Prostate gland (tissue), 2 donors: ENCODE results near the gene RNH1. TPM values are rescaled to one million over a fixed set of nuclear protein-coding genes. Genes with fewer than 3 reads are reported as not detected.
A peak's percentile ranks its signal among the peaks of the same experiment; 100 is the strongest.

Experiments used
- DNase-seq: peaks from one replicate; pipeline ENCODE4 v3.0.0-alpha.2; 2019; ENCODE audit warnings: low spot score
- H3K27ac ChIP-seq, 2 donors: fragments of 200-600 bp; sonication (generic); 2 replicates each; pipeline ENCODE4 v1.5.1; 2017 to 2019
- H3K27me3 ChIP-seq: fragments of 200-600 bp; sonication (generic); replicated peaks from 2 replicates; pipeline ENCODE4 v1.5.1; 2019; ENCODE audit not compliant: insufficient read depth
- H3K36me3 ChIP-seq, 2 donors: fragments of 200-600 bp; sonication (generic); 1 replicate in 1 of 2; 2 replicates in 1 of 2; pipeline versions ENCODE4 v1.5.1 to v1.8.1; 2017 to 2019
- H3K4me1 ChIP-seq: fragments of 200-600 bp; sonication (generic); replicated peaks from 2 replicates; pipeline ENCODE4 v1.5.1; 2019
- H3K4me3 ChIP-seq, 2 donors: fragments of 200-600 bp; sonication (generic); 2 replicates each; pipeline ENCODE4 v1.5.1; 2017 to 2019
- H3K9me3 ChIP-seq: fragments of 200-600 bp; sonication (generic); 2 replicates; pipeline ENCODE4 v1.5.1; 2017
- CTCF ChIP-seq, 4 experiments: fragments of 200-600 bp in 2 of 4; fragments of 450-650 bp in 2 of 4; sonication (generic) in 2 of 4; IDR thresholded peaks; 1 replicate in 3 of 4; 2 replicates in 1 of 4; pipeline ENCODE4 v1.5.1; 2016 to 2019; ENCODE audit warnings: antibody characterized with exemption in 4 of 4, mild to moderate bottlenecking in 2 of 4, moderate library complexity in 2 of 4
- POLR2A ChIP-seq: fragments of 450-650 bp; IDR thresholded peaks from one replicate; pipeline ENCODE4 v1.6.1; 2016; ENCODE audit warnings: antibody characterized with exemption, mild to moderate bottlenecking
- POLR2AphosphoS5 ChIP-seq: sonication (generic); formaldehyde crosslinking; IDR thresholded peaks from one replicate; pipeline ENCODE4 v1.6.1; 2017; ENCODE audit warnings: antibody characterized with exemption
- WGBS: methylation state at CpG from one replicate; pipeline ENCODE4 v1.1.5; 2018; 5-methylcytosine and 5-hydroxymethylcytosine counted together
- intact Hi-C: fragments of 100-400 bp; cut with DNase I; formaldehyde crosslinking; loops from one replicate; pipeline ENCODE4 v1.14.2; 2022
- total RNA-seq, 2 donors: library from RNA; depleted of rRNA; stranded (reverse); fragments of >200 nt; gene quantifications; one replicate each; pipeline ENCODE4 v1.1.0, GENCODE V29; 2016

RNH1 gene
- total RNA-seq, 2 donors from 2014 or later = 221 to 272 TPM

GRCh38 chr11:449889-450808, 56.9 kb downstream of the RNH1 start, which contains the start of gene PTDSS2:
TSS of gene PTDSS2 (plus strand) at chr11:450279. CDS start at chr11:450456, 177 bp downstream.
- TF ChIP-seq POLR2AphosphoS5 (peak; percentile 97), POLR2A (peak; percentile 85), CTCF (IDR thresholded peaks at IDR 0.05) (peak in 2 of 4 experiments; percentile 14 to 34)
- no peaks in the 10 kb centered on the region for H3K36me3 ChIP-seq
- peaks cover 6% of the 10 kb centered on the region for H3K4me1 ChIP-seq
- 0% methylated on average over 50 of the region's 108 CpGs for WGBS
- H3K4me3 ChIP-seq = peak within 1 kb of the TSS; percentile 95 to 96
- intact Hi-C loops = loop anchor here (5.0 kb wide), 4 partner anchors 43 to 243 kb away; partner anchors contain the start of genes BET1L, IFITM2 and RIC8A
- no peaks in the 10 kb centered on the region for H3K9me3 ChIP-seq
- DNase-seq = peak; percentile 95
- peak within 1 kb of the TSS; percentile 73 to 94 for H3K27ac ChIP-seq
- H3K27me3 ChIP-seq = no peaks in the 10 kb centered on the region

GRCh38 chr11:447923-448731, 58.9 kb downstream of the RNH1 start:
- Histone ChIP-seq H3K4me1 (peaks cover 6% of the 10 kb centered on the region), H3K27me3 (no peaks in the 10 kb centered on the region), H3K4me3 (peak overlapping the region; percentile 42 to 60), H3K27ac (peak overlapping the region; percentile 90 to 94), H3K9me3 (no peaks in the 10 kb centered on the region), H3K36me3 (no peaks in the 10 kb centered on the region)
- WGBS = 3% methylated on average over 49 of the region's 55 CpGs
- TF ChIP-seq POLR2A (peak; percentile 85), CTCF (IDR thresholded peaks at IDR 0.05) (peak; percentile 94 to 97 (median 96)), POLR2AphosphoS5 (peak; percentile 90)
- intact Hi-C loops = loop anchor here (5.0 kb wide), 2 partner anchors 41 to 241 kb away; partner anchors contain the start of genes BET1L and RIC8A
- peak; percentile 93 for DNase-seq

GRCh38 chr11:446891-447290, 60.2 kb downstream of the RNH1 start:
- intact Hi-C loops = loop anchor here (5.0 kb wide), 2 partner anchors 40 to 240 kb away; partner anchors contain the start of genes BET1L and RIC8A
- no peaks in the 10 kb centered on the region for H3K27me3 ChIP-seq
- no peaks in the 10 kb centered on the region for H3K36me3 ChIP-seq
- no peak for TF ChIP-seq CTCF (IDR thresholded peaks at IDR 0.05)
- TF ChIP-seq POLR2A = no peak
- no peak for TF ChIP-seq POLR2AphosphoS5
- peaks cover 6% of the 10 kb centered on the region for H3K4me1 ChIP-seq
- H3K27ac ChIP-seq = no peak overlapping the region
- DNase-seq = no peak
- 61% methylated on average over 7 of the region's 7 CpGs for WGBS
- no peaks in the 10 kb centered on the region for H3K9me3 ChIP-seq
- no peak overlapping the region for H3K4me3 ChIP-seq

GRCh38 chr11:445765-446588, 61.1 kb downstream of the RNH1 start:
- H3K27me3 ChIP-seq = no peaks in the 10 kb centered on the region
- H3K9me3 ChIP-seq = no peaks in the 10 kb centered on the region
- H3K4me1 ChIP-seq = peaks cover 3% of the 10 kb centered on the region
- no peak for TF ChIP-seq POLR2A
- no peak for TF ChIP-seq POLR2AphosphoS5
- TF ChIP-seq CTCF (IDR thresholded peaks at IDR 0.05) = no peak
- WGBS = 62% methylated on average over 20 of the region's 20 CpGs
- H3K27ac ChIP-seq = no peak overlapping the region
- no peak for DNase-seq
- intact Hi-C loops = loop anchor here (5.0 kb wide), 2 partner anchors 39 to 239 kb away; partner anchors contain the start of genes BET1L and RIC8A
- no peak overlapping the region for H3K4me3 ChIP-seq
- no peaks in the 10 kb centered on the region for H3K36me3 ChIP-seq
